ENCODE data around the gene LPIN1. TPM values are rescaled to one million over a fixed set of nuclear protein-coding genes. Genes with fewer than 3 reads are reported as not detected.

LPIN1 gene
- total and polyA plus RNA-seq, 2 of the 13 experiments (the other 11 are each of a cell fraction or from before 2014, with no cell fraction given), result 9.7 to 19.4 TPM

GRCh38 chr2:11696736-11697102 is 49.7 kb upstream of the LPIN1 start:
- no peak overlapping the region for H3K4me3 ChIP-seq (replicated peaks in 1 of 3; ENCODE audit: insufficient read depth in 1 of 3, low read depth in 2 of 3, low read length in 3 of 3)
- in situ Hi-C loops (cut with HindIII; ENCODE audit: extremely low pct_ligation_motif_present, low pct_unique_long_range_greater_than_20kb), result no loop called here
- WGBS (ENCODE audit: low lambda C conversion rate), result 52% methylated on average over 9 of the region's 9 CpGs
- FAIRE-seq, result no peak
- H3K9ac ChIP-seq (ENCODE audit: insufficient read depth, low read depth, low read length), result no peak overlapping the region
- no TSS peak for BruUV-seq (replicated peaks)
- no peaks in the 10 kb centered on the region for H3K79me2 ChIP-seq (ENCODE audit: insufficient read depth, low read length)
- H3K27me3 ChIP-seq (ENCODE audit: control insufficient read depth in 1 of 2, insufficient read depth in 2 of 2, low read length in 2 of 2), result peaks cover 2 to 5% of the 10 kb centered on the region in 2 experiments; a peak in 3 of 5 replicates
- no peaks in the 10 kb centered on the region for H3K36me3 ChIP-seq (replicated peaks in 1 of 2; ENCODE audit: control insufficient read depth in 1 of 2, insufficient read depth in 2 of 2, low read length in 2 of 2)
- ATAC-seq, result no peak
- POLR2A ChIA-PET, result interaction anchor here (2.8 kb wide), 1 partner anchor 50 kb away, joined by 16 read pairs; the partner anchor contains the start of gene LPIN1
- CTCF ChIA-PET (ENCODE audit: low intra/inter-chr PET ratio, low total read pairs), result no interaction called here
- H3K4me2 ChIP-seq (ENCODE audit: low read depth, low read length), result no peak overlapping the region
- TF ChIP-seq MIER2 (CRISPR knock-in tag; IDR thresholded peaks at IDR 0.05) (no peak), ZKSCAN1 (IDR thresholded peaks at IDR 0.05; ENCODE audit: low read length) (no peak), ZFP91 (CRISPR knock-in tag; IDR thresholded peaks at IDR 0.05; ENCODE audit: borderline replicate concordance) (no peak), ZNF562 (CRISPR knock-in tag; IDR thresholded peaks at IDR 0.05; ENCODE audit: borderline replicate concordance) (no peak), AHR (CRISPR knock-in tag; IDR thresholded peaks at IDR 0.05) (no peak), SATB2 (CRISPR knock-in tag; IDR thresholded peaks at IDR 0.05) (no peak), ZNF816 (CRISPR knock-in tag; IDR thresholded peaks at IDR 0.05; ENCODE audit: borderline replicate concordance) (no peak), TMF1 (CRISPR knock-in tag; IDR thresholded peaks at IDR 0.05; ENCODE audit: low read depth) (no peak), ZC3H13 (CRISPR knock-in tag; IDR thresholded peaks at IDR 0.05) (no peak), SRF (IDR thresholded peaks at IDR 0.05; ENCODE audit: low read depth, low read length) (no peak), ETV6 (CRISPR knock-in tag; conservative IDR thresholded peaks at IDR 0.05) (no peak), DZIP1 (CRISPR knock-in tag; IDR thresholded peaks at IDR 0.05) (no peak), ASH2L (IDR thresholded peaks at IDR 0.05; ENCODE audit: insufficient read length, low read depth, low read length) (no peak)
- TF ChIP-seq, protein P1, sequence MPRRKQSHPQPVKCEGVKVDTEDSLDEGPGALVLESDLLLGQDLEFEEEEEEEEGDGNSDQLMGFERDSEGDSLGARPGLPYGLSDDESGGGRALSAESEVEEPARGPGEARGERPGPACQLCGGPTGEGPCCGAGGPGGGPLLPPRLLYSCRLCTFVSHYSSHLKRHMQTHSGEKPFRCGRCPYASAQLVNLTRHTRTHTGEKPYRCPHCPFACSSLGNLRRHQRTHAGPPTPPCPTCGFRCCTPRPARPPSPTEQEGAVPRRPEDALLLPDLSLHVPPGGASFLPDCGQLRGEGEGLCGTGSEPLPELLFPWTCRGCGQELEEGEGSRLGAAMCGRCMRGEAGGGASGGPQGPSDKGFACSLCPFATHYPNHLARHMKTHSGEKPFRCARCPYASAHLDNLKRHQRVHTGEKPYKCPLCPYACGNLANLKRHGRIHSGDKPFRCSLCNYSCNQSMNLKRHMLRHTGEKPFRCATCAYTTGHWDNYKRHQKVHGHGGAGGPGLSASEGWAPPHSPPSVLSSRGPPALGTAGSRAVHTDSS (CRISPR knock-in tag; conservative IDR thresholded peaks at IDR 0.05), result no peak
- TF ChIP-seq, protein P2, sequence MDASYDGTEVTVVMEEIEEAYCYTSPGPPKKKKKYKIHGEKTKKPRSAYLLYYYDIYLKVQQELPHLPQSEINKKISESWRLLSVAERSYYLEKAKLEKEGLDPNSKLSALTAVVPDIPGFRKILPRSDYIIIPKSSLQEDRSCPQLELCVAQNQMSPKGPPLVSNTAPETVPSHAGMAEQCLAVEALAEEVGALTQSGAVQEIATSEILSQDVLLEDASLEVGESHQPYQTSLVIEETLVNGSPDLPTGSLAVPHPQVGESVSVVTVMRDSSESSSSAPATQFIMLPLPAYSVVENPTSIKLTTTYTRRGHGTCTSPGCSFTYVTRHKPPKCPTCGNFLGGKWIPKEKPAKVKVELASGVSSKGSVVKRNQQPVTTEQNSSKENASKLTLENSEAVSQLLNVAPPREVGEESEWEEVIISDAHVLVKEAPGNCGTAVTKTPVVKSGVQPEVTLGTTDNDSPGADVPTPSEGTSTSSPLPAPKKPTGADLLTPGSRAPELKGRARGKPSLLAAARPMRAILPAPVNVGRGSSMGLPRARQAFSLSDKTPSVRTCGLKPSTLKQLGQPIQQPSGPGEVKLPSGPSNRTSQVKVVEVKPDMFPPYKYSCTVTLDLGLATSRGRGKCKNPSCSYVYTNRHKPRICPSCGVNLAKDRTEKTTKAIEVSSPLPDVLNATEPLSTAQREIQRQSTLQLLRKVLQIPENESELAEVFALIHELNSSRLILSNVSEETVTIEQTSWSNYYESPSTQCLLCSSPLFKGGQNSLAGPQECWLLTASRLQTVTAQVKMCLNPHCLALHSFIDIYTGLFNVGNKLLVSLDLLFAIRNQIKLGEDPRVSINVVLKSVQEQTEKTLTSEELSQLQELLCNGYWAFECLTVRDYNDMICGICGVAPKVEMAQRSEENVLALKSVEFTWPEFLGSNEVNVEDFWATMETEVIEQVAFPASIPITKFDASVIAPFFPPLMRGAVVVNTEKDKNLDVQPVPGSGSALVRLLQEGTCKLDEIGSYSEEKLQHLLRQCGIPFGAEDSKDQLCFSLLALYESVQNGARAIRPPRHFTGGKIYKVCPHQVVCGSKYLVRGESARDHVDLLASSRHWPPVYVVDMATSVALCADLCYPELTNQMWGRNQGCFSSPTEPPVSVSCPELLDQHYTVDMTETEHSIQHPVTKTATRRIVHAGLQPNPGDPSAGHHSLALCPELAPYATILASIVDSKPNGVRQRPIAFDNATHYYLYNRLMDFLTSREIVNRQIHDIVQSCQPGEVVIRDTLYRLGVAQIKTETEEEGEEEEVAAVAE (CRISPR knock-in tag; IDR thresholded peaks at IDR 0.05; ENCODE audit: borderline replicate concordance), result no peak
- H2AFZ ChIP-seq (ENCODE audit: low read length), result no peak overlapping the region
- no peak for DNase-seq (ENCODE audit: low spot score)
- H3K27ac ChIP-seq (ENCODE audit: extremely low read length, insufficient read depth, low read length), result no peak overlapping the region
- intact Hi-C loops (cut with micrococcal nuclease; ENCODE audit: unreplicated experiment), result no loop called here
- H3K9me3 ChIP-seq (ENCODE audit: low read length), result no peaks in the 10 kb centered on the region
- H4K20me1 ChIP-seq (ENCODE audit: insufficient read depth, low read length), result no peaks in the 10 kb centered on the region
- peaks cover 47% of the 10 kb centered on the region for H3K4me1 ChIP-seq (ENCODE audit: insufficient read depth, low read length)
